Mononuclear cell (primary cell): Measurements from ENCODE around the gene NUP93. TPM values are rescaled to one million over a fixed set of nuclear protein-coding genes. Genes with fewer than 3 reads are reported as not detected.

Experiments
- H3K27me3 ChIP-seq: 2 replicates; pipeline ENCODE4 v1.6.0; 2011; ENCODE audit warnings: low read length, control low read depth; ENCODE audit not compliant: insufficient read depth
- H3K4me1 ChIP-seq: 2 replicates; pipeline ENCODE4 v1.5.1; 2011; ENCODE audit warnings: mild to moderate bottlenecking, low read length, control low read depth; ENCODE audit not compliant: insufficient read depth
- H3K4me3 ChIP-seq: 2 replicates; pipeline ENCODE4 v1.5.1; 2011; ENCODE audit warnings: mild to moderate bottlenecking, low read length, moderate library complexity
- H3K9me3 ChIP-seq: 2 replicates; pipeline ENCODE4 v1.5.1; 2011; ENCODE audit warnings: low read depth, mild to moderate bottlenecking, control low read depth, low read length
- total RNA-seq: library from RNA; depleted of rRNA; stranded (reverse); fragments of >200 nt; gene quantifications from one replicate; pipeline ENCODE4 v1.2.3, GENCODE V29; 2012

Gene NUP93
- total RNA-seq, 1 donor: 51.1 TPM

DNA sequence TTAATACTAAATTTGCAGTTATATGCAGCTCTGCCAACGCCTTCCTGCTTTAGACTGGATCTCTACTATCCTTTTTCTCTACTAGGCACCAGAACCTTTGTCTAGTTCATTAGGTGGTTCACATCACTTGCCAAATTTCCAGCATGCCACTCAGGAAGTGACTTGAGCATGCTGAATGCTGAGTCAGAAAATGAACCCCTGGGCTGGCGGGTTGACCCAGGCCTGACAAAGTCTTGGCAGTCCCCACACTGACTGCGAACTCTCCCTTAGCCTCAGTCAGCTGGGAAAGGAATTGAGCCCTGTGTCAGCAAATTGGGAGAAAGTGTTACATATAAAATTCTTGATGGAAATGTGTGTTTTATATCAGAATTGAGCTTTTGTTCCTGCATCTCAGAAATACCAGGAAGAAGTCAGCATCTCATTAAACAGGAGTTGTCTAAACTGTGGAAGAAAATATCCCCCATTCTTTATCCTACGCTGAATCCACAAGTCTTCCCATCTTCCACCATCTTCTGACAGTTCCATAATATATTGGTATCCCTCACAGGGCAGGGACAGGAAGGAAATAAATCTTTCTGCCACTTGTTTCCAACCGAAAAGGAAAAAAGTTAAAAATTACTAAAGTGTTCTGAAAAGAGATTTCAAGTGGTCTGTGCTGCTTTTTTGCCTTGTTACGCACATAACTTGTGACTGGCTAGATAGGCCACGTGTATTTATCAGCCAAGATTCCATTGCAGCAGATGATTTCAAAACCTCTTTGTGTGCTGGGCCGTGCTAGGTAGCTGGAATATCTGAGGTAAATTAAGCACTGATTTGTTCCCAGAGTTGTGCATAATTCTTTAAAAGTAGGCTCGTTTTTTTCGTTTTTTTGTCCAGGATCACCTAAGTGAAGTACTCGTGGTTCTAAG, 118.4 kb downstream of the NUP93 start:
- no peak overlapping the region for H3K4me3 ChIP-seq
- no peaks in the 10 kb centered on the region for H3K9me3 ChIP-seq
- H3K4me1 ChIP-seq: peaks cover 12% of the 10 kb centered on the region
- H3K27me3 ChIP-seq: no peaks in the 10 kb centered on the region

DNA sequence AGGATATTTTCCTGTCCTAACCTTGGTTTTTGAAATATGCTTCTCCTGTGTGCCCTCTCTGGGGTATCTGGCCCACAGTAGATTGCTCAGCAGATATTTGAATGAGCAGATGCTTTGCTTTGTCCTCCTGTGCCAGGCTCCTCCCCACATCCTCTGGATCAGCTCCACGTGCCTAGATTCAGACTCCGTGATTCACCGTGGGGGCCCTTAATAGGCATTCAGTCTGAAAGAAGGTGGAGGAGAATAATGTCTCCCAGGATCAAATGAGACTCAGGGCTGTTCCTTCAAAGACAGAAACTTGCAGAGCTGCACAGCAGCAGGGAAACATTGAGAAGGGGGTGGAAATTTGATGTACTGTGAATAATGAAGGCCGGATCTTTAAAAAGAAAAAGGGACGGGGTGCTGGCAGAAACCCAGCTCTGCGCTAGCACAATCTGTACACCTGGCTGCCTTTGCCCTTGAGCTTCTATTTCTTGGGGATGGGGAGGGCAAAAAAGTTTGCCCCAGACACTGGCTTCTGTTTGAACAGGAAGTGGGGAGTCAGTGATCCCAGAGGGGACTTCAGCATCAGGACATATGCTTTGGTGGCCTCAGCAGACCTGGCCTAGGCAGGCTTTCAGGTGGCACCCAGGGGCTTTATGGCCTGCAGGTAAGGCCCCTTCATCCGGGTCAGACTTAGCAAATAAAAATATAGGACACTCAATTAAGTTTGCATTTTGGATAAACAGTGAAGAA, 119.2 kb downstream of the NUP93 start:
- H3K4me1 ChIP-seq: peaks cover 12% of the 10 kb centered on the region
- H3K9me3 ChIP-seq: no peaks in the 10 kb centered on the region
- H3K4me3 ChIP-seq: no peak overlapping the region
- no peaks in the 10 kb centered on the region for H3K27me3 ChIP-seq

DNA sequence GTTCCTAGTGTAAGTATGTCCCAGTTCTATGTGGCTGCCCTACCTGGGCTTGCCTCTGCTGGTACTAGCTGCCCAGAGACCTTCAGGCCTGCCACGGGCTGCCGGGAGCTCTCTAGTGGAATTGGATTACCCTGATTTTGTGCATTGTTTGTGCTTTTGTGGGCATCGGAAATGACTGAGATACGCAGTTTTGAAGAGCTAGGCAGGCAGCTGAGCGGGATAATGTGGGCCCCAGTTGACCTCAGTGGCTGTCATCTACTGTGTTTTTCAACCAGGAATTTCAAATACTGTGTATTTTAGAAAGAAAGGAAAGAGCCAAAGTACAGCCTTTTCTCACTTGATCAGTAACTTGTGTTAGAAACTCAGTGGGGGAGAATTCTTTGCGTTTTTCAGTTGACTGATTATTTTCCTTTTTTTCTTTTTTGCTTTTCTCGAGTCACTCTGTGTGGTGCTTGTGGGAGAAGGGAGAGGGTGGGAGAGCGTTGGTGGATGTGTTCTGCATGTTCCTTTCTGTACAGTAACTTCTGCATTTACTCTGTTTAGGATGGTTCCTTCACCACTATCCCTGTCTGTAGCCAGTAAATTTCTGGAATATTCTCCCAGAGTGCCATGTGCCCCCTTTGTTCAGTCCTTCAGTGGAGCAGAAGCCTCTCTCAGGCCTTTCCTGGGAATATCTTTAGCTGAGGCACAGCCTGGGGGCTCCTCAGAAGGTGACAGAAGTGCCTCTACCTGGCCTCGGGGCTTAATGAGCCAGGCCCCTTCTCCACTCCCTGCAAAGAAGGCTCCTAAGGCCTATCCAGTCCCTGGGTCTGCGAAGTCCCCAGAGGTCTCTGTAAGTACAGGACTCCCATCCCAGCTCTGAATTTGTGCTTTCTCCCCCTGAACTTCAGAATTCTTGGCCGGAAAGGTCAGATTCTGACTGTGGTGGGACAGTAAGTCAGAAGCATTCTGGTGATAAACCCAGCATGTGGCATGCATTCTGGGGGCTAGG, 120.1 kb downstream of the NUP93 start:
- Histone ChIP-seq H3K4me3 (no peak overlapping the region), H3K9me3 (no peaks in the 10 kb centered on the region), H3K27me3 (no peaks in the 10 kb centered on the region), H3K4me1 (peaks cover 12% of the 10 kb centered on the region)

DNA sequence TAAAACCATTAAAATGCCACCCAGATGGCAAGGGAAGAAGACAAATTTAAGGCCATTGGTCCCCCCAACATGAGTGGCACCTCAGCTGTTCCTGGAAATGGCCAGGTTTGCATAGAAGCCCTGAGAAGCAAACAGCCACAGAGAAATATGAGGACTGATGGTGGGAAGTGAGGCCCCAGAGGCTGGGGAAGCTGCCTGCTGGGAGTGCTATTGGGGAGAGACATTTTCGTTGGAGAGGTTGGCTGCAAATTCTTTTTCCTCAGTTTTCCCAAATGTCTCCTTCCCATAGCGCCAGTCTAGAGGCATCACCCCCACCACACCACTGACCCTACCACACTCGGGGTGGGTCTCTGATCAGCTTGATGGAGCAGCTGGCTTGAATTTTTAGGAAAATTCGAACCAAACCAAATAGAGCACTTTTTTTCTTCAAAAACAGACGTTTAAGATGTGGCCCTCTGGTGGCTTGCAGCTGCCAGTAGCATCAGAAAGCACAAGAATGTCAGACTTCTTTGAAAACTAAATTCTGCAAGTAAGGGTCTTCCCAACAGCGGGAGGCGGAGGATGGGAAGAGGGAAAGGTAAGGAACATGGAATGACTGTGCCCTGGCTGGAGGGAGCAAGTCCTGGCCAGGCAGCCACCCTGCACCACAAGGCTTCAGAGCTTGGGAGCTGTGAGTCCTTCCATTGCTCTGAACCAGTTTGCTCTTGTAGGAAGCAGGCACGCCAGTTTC, 121.9 kb downstream of the NUP93 start:
- no peaks in the 10 kb centered on the region for H3K9me3 ChIP-seq
- no peaks in the 10 kb centered on the region for H3K27me3 ChIP-seq
- H3K4me3 ChIP-seq: no peak overlapping the region
- peaks cover 12% of the 10 kb centered on the region for H3K4me1 ChIP-seq

DNA sequence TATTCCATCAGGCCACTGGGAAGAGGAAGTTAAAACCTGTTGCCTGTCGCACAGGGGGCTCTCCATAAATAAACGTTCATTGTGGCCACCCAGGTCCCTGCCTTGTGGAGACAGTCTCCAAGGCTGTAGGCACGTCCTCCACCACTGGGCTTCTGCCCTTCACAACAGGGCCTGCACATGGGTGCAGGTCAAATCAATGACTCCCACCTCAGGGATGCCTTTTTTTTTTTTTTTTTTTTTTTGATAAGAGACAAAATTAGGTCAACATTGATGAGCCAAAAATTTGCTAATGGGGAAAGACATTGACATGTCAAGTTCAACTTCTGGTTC, 122.4 kb downstream of the NUP93 start:
- H3K9me3 ChIP-seq: no peaks in the 10 kb centered on the region

DNA sequence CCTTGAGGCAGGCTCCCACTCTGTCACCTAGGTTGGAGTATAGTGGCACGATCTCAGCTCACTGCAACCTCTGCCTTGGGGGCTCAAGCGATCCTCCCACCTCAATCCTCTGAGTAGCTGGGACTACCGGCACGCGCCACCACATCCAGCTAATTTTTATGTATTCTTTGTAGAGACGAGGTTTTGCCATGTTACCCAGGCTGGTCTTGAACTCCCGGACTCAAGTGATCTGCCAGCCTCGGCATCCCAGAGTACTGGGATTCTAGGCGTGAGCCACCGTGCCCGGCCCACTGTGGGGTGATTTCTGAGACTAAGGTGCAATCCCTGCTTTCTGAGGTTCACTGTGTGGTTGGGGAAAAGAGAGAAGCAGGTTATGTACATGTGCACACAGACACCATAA, 123.0 kb downstream of the NUP93 start:
- Histone ChIP-seq H3K4me1 (peaks cover 9% of the 10 kb centered on the region), H3K27me3 (no peaks in the 10 kb centered on the region), H3K4me3 (no peak overlapping the region), H3K9me3 (no peaks in the 10 kb centered on the region)

More for the DNA sequence above, 122.4 kb downstream of the NUP93 start:
- Histone ChIP-seq H3K27me3 (no peaks in the 10 kb centered on the region), H3K4me1 (peaks cover 9% of the 10 kb centered on the region), H3K4me3 (no peak overlapping the region)

DNA sequence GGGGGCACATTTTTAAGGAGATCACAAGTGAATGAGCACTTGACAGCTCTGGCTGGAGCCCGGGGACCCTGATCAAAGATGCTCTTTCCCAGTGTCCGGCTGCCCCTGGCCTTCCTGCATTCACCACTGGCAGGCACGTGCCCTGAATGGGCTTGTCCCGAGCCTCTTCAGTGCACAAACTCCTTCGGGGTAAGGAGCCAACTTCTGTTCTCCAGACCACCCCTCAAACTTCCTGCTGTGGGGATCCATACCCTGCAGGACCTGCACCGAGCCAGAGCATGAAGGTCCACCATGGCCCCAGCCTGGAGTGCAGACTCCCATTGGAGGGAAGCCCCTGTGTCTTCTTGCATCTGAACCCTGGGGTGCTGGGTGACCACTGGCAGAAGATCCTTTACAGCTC, 125.3 kb downstream of the NUP93 start:
- no peaks in the 10 kb centered on the region for H3K27me3 ChIP-seq
- H3K4me3 ChIP-seq: no peak overlapping the region
- H3K4me1 ChIP-seq: peaks cover 29% of the 10 kb centered on the region
- no peaks in the 10 kb centered on the region for H3K9me3 ChIP-seq

DNA sequence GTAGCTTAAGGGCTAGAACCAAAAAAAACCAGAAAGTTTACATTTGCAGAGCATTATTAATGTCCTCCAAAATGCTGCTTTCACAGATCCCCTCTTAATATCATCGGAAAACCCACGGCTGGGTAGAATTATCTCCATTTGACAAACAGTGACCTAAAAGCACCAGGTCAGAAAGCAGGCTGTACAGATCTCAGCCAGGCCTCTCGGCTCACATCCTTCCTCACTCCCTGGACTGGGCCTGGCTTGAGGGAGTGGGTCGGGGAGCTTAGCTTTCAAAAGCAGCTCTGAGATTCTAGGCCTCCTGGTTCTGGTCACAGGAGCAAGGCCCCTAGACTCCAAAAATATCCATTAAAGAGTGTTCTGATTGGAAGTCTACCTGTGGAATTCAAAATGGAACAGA, 126.0 kb downstream of the NUP93 start:
- Histone ChIP-seq H3K9me3 (no peaks in the 10 kb centered on the region), H3K4me1 (peaks cover 37% of the 10 kb centered on the region), H3K4me3 (no peak overlapping the region), H3K27me3 (no peaks in the 10 kb centered on the region)

DNA sequence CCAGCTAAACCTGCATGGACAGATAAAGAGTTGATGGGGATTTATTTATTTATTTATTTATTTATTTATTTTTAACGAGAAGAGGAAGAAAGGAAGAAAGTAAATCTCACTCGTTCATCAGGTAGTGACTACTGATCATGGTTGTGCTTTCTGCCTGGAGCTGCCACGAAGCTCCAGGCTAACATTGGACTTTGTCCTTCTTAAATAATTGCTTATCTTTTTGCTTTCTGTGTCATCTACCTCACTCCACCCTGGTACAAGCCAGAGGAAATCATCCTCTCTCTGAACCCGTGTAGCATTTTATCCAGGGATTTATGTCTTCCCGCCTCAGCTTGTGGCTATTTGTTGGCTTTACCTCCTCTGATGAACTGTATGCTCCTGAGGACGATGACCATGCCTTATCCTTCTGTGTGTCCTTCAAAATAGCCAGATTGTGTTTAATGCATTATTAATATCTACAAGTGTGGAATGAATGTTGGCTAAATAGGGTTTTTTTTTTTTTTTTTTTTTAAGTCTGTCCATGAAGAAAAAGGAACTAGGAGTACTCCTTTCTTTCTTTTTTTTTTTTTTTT, 127.0 kb downstream of the NUP93 start:
- Histone ChIP-seq H3K27me3 (no peaks in the 10 kb centered on the region), H3K4me3 (no peak overlapping the region), H3K9me3 (no peaks in the 10 kb centered on the region), H3K4me1 (peaks cover 47% of the 10 kb centered on the region)

DNA sequence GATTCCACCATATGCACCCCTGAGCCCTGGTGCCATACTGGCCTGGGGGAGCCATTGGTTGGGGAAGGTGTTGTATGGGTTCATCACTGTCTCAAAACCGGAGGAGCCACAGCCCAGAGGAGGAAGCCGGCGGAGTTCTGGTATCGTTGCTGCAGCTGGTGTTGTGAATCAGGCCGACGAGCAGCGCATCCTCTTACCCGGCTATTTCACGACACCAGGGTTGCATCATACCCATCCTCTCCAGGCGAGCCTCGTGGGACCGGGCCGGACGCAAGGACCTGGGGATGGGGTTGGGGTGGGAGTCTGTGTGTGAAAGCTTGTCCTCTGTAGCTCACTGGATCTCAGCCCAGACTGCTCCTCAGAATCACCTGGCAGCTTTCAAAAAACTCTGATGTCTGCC, 128.4 kb downstream of the NUP93 start:
- Histone ChIP-seq H3K4me1 (peaks cover 61% of the 10 kb centered on the region), H3K27me3 (no peaks in the 10 kb centered on the region), H3K9me3 (no peaks in the 10 kb centered on the region), H3K4me3 (no peak overlapping the region)

DNA sequence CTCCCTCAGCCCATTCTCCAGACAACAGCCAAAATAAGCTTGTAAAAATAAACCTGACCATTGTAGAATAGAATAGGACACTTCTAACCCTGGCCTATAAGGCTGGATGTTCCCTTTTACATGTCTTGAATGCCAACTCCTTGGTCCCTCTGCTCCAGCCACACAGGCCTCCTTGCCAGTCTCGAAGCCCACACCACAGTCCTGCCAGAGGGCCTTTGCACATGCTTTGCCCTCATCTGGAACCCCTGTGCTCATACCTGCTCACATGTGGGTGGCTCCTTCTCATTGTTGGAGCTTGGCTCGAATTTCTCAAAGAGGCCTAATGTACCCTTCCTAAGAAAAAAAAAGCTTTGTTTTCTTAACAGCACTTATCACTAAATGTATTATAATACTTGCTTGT, 129.7 kb downstream of the NUP93 start:
- Histone ChIP-seq H3K4me3 (no peak overlapping the region), H3K9me3 (no peaks in the 10 kb centered on the region), H3K27me3 (no peaks in the 10 kb centered on the region), H3K4me1 (peaks cover 62% of the 10 kb centered on the region)

DNA sequence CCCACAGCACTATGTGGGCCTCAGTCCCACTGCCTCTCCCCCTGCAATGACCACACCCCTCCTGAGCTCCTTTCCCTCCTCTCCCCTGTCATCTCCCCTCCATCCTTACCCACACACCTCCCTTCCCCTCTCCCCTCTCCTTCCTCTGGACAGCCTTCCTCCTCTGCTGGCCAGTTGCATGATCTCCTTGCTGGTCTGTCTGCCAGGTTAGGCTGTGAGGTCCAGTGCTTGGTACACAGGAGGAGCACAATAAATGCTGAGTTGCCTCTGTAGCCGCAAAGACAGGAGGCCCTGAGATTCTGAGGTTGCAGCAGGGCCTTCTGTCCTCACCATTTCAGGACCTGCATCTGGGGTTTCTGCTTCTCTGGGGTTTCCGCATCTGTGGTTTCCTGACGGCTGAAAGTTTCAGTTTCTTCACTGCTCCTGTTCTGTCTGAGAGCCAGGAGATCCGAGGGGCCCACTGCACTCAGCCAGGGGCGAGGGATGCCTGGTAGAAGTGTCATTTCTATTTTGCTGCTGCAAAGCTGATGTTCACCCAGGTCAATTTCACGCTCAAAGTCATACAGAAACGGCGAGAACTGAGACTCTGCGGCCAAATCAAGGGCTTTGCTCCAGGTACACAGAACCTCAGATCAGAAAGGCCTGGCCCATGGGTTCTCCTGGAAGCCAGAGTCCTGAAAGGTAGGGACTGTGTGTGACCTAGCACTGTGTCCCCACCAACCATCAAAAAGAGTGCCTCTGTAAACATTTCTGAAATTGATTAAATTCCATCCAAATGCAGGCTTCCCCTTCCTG, 130.5 kb downstream of the NUP93 start:
- H3K4me1 ChIP-seq: peaks cover 62% of the 10 kb centered on the region
- no peak overlapping the region for H3K4me3 ChIP-seq
- H3K27me3 ChIP-seq: no peaks in the 10 kb centered on the region
- no peaks in the 10 kb centered on the region for H3K9me3 ChIP-seq

DNA sequence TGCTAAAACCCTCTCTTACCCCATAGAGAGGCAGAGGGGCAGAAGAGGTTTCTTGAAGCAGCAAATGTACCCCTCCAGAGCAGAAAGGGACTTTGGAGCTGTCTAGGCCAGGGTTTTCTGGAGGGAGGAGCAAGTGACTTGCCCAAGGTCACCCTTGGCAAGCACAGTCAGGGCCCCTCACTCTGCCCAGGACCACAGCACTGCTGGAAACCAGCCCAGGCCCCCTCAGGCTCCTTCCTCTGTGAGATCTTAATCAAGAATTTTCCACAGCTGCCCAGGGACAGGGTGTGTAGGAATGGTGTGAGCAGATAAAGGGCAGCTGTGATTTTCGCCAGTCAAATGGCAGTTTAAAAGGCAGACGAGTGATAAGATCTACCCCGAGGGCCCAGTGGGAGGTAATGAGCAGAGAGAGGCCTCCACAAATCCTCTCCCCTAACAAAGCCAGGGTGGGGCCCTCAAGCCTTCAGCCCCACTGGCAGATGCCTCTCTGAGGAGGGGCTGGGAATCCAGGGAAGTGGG, 131.2 kb downstream of the NUP93 start:
- no peak overlapping the region for H3K4me3 ChIP-seq
- H3K27me3 ChIP-seq: no peaks in the 10 kb centered on the region
- peaks cover 62% of the 10 kb centered on the region for H3K4me1 ChIP-seq
- no peaks in the 10 kb centered on the region for H3K9me3 ChIP-seq
